Hypothalamus (tissue), 51 donors: ENCODE results near the gene SERPINB4.
"Not testable (repeated sequence)": the region's sequence is repeated elsewhere in the genome, so short reads cannot be mapped to it uniquely, and the experiment has no call there.

Experiments used
- DNase-seq, 51 donors: peaks; one replicate each; lab custom pipeline; 2025; lab: John Stamatoyannopoulos, UW

SERPINB4 gene

GRCh38 chr18:63644142-63644541 is at the start of gene SERPINB4:
TSS of gene SERPINB4 (minus strand) at chr18:63644256. CDS start at chr18:63643577, 679 bp downstream.
- not testable (repeated sequence) for DNase-seq

- DNase-seq = no peak
Measured at GRCh38 chr18:63689064-63689463, 45.0 kb upstream of the SERPINB4 start.

DNA sequence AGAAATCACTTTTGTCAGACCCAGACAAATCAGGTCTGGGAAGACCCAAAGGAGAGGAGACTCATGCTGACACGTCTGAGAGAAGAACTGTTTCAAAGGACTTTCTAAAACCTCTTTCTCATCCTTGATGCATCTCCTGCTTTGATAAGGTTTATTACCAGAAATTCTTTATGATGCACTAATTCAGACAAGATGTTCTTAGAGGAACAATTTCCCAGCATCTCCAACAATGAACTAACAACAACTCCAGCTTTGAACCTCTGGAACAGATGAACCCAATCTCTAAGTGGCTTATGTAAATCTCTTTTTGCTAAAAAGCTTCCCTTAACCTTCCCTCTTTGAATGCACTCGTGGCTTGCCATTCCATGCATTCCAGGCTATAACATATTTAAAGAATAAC is 42.8 kb upstream of the SERPINB4 start:
- DNase-seq = no peak

DNA sequence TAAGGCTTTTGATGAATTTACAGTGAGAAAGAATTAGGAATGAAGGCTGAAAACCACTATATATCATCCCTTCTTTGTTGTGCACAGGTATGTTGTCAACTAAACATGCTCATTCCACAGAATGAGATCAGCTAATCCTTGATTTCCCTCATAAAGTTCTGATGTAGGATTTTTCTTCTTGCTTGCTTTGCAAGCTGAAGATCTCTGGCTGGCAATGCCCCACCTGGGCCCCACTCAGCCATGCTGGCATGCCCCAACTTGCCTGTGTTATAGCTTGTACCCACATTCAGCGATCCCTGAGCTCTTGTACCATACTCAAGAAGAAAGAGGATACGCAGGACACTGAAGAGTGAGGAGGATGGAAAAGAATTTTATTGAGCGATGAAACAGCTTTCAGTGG is 40.7 kb upstream of the SERPINB4 start:
- no peak for DNase-seq

- DNase-seq = no peak
Measured at GRCh38 chr18:63683890-63684289, 39.8 kb upstream of the SERPINB4 start.

GRCh38 chr18:63683152-63683551 is 39.1 kb upstream of the SERPINB4 start:
- no peak for DNase-seq

- no peak for DNase-seq
Measured at GRCh38 chr18:63681449-63682340, 37.6 kb upstream of the SERPINB4 start.

- DNase-seq = no peak
Measured at GRCh38 chr18:63679820-63680606, 36.0 kb upstream of the SERPINB4 start.

DNA sequence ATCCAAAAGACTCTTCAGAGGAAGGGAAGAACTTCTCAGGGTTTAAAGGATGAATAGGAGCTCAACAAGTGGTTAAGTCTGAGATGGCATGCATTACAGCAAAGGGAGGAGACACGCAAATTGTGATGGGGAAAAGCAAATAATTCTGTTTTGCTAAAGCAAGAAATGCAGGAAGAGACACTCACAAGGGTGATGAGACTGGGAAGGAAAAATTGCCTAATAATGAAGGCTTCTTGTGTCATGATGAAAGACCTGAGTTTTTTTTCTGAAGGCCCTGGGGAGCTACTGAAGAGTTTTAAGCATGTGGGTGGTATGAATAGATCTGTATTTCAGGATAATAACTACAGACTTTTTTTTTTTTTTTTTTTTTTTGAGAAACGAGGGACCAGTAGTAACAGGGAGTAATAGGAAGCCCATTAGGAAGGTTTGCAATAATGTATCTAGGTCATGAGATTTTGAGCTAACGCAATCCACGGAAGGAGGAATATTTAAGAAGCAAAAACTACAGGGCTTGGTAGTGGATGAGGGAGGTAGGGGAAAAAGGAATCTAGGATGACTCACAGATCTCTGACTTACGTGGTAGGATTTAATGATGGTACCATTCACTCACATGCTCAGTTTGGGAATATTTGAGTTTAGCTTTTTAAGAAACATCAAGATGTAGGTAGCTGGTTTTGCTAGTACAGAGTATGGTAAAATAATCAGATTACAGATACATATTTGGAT is 33.6 kb upstream of the SERPINB4 start:
- DNase-seq = no peak

DNA sequence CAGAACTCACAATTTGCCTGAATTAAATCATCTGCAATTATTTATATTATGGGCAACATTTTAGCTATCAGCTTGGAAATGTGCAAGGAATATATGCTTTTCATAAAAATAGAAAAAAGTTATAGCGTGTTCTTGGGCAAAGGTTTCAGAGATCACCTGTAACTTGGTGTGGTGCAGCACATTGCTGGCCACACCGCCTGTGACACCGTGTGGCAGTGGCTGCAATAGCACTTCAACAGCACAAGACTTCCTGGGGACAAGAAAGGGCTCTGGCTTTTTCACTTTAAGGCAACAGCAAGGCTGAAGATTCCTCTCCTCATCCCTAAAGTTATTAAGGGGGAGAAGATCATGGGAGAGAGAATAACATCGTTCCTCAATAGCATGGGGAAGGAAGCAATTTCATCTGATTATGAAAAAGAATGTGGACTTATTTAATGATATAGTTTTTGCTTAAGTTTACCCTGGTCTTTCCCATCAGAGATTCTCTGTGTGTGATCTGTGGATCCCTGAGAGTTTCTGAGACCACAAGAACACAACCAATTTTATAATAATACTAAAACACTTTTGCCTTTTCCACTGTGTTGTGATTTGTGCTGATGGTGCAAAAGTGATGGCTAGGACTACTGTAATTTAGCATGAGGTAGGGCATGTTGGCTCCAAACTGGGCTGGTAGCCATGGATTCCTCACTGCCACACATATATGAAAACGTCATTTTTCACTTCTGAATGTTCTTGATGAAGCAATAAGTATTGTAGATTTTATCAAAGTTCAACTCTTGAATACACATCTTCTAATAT is 32.7 kb upstream of the SERPINB4 start:
- no peak for DNase-seq

DNA sequence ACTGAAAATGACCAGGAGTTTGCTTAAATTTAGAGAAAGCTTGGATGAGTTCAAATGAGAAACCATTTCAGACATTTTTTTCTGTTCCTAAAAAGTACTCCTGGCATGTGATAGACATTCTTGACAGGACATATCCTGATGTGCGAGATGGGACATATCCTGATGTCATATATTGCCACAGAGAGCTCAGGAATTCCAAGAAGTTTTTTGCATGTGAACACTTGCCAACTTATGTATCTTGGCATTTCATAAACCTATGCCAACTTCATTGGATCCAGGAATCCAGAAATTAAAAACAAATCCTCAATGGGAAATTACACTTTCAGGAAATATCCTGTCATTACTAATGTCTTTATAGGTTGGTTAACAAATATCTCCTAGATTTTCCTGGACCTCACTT is 20.5 kb upstream of the SERPINB4 start:
- no peak for DNase-seq

- DNase-seq = not testable (repeated sequence)
Measured at GRCh38 chr18:63661750-63662149, 17.7 kb upstream of the SERPINB4 start, which contains the start of gene SERPINB3. TSS of gene SERPINB3 (minus strand) at chr18:63661893. CDS start at chr18:63661216, 677 bp downstream.

DNA sequence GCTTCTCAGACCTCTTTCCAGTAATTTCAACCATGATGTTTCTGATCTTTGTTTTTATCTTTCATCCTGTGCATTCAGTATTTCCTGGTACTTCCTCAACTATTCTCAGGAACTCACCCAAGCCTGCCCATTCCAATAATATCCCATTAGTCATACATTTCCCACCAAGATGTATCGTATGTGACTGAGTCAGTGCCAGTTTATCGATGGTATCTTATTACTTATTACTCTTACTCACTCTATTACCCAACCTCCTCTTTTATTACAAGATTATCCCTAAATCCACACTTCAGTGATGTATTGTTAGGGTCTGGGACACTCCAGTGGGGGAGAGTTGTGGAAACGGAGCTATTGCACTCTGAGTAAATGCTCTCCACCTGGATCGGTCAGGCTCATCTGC is 14.9 kb upstream of the SERPINB4 start:
- not testable (repeated sequence) for DNase-seq

- not testable (repeated sequence) for DNase-seq
Measured at GRCh38 chr18:63650271-63650670, 6.2 kb upstream of the SERPINB4 start.

DNA sequence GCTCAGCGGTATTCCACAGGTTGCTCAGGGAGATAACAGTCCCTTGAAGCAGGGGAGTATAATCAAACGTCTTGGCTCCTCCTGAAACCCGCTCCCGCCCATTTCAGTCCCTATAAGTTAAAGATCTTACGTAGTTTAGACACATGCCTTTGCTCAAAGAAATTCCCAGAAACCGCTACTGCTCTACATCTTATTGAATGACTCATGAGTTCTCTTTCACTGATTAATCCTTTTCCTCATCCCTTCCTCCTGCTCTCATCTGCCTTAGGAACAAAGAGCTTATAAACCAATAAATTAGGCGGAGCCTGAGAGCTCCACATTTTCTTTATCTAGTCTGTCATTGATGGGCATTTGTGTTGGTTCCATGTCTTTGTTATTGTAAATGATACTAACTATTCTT is 4.2 kb upstream of the SERPINB4 start:
- DNase-seq = no peak

DNA sequence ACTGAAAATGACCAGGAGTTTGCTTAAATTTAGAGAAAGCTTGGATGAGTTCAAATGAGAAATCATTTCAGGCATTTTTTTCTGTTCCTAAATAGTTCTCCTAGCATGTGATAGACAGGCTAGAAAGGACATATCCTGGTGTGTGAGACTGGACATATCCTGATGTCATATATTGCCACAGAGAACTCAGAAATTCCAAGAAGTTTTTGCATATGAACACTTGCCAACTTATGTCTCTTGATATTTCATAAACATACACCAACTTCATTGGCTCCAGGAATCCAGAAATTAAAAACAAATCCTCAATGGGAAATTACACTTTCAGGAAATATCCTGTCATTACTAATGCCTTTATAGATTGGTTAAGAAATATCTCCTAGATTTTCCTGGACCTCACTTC is 2.9 kb upstream of the SERPINB4 start:
- no peak for DNase-seq

DNA sequence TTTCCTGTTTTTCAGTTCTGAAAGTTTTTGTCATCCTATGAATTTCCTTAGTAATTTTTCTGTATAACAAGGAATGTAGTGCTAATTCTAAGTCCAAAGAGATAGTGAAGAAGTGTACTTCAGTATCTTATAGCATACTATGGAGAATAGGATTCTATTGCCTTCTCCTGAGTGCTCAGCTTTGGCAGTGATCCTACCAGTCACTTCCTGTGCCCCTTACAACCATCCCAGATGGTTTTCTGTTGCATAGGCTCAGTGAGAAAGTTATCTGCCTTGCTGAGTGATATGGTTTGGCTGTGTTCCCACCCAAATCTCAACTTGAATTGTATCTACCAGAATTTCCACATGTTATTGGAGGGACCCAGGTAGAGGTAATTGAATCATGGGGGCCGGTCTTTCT is 638 bp upstream of the SERPINB4 start:
- not testable (repeated sequence) for DNase-seq

DNA sequence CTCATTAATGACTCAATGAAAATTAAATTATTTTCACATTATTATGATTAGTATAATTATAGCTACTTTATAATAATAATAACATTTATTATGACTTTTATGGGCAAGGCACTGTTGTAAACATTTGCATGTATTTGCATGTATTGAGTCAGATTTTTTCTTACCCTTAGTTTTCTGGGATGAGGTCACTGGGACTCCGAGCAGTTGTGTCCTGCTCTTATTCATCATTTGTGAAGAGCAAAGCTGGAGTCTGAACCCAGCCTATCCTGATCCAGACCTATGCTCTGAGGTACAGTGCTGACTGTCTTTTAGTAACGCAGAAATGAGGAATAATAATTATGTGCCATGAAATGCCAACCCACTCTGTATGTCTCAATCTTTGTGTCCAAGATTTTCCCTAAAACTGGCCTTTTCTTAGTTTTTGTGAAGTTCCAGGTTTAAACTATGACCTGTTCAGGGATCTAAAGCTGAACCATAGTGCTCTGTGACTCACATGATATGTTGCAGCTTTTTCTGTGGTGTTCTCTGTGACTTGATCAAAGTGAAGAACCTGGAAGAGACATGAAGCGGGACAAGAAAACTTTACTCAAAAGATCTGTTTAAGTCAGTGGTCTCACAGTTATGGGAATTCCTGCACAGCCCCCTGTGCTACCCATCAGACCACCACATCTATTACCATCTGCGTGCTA is 1.2 kb downstream of the SERPINB4 start:
- not testable (repeated sequence) for DNase-seq

GRCh38 chr18:63641157-63641680 is 2.8 kb downstream of the SERPINB4 start:
- not testable (repeated sequence) for DNase-seq
